Astrocyte of the spinal cord (primary cell): ENCODE measurements around the gene RBM23.
"Not testable (repeated sequence)": the region's sequence is repeated elsewhere in the genome, so short reads cannot be mapped to it uniquely, and the experiment has no call there.

Experiments
- DNase-seq: peaks from one replicate; pipeline ENCODE4 v3.0.0; 2011; ENCODE audit warnings: low read depth, low spot score
- H3K4me3 ChIP-seq: 2 replicates; pipeline ENCODE4 v1.5.1; 2011; ENCODE audit warnings: low read depth, mild to moderate bottlenecking, low read length, moderate library complexity
- CTCF ChIP-seq: IDR thresholded peaks from 2 replicates; pipeline ENCODE4 v1.5.1; 2012; ENCODE audit warnings: low read depth, mild to moderate bottlenecking, low read length, inconsistent platforms
- in situ Hi-C: cut with HindIII; loops from 2 replicates; pipeline ENCODE4 v1.10.0; 2017; ENCODE audit warnings: low sequenced_read_pairs

The RBM23 gene

GRCh38 chr14:22919601-22919921 is 612 bp upstream of the RBM23 start:
- in situ Hi-C loops, result no loop called here
- DNase-seq, result no peak
- H3K4me3 ChIP-seq, result peak overlapping the region; percentile 30
- no peak for TF ChIP-seq CTCF

GRCh38 chr14:22915886-22916521 is 2.9 kb downstream of the RBM23 start:
- TF ChIP-seq CTCF, result no peak
- in situ Hi-C loops, result no loop called here
- H3K4me3 ChIP-seq, result no peak overlapping the region

GRCh38 chr14:22914836-22915235 is 4.1 kb downstream of the RBM23 start:
- DNase-seq, H3K4me3 ChIP-seq, in situ Hi-C loops: not testable (repeated sequence)

More at GRCh38 chr14:22915886-22916521, 2.9 kb downstream of the RBM23 start:
- DNase-seq, result no peak

GRCh38 chr14:22910916-22911315 is 8.0 kb downstream of the RBM23 start:
- DNase-seq, result no peak
- in situ Hi-C loops, result no loop called here
- H3K4me3 ChIP-seq, result no peak overlapping the region
- no peak for TF ChIP-seq CTCF

- no peak for DNase-seq
- H3K4me3 ChIP-seq, result no peak overlapping the region
- TF ChIP-seq CTCF, result no peak
- in situ Hi-C loops, result no loop called here
Measured at GRCh38 chr14:22908601-22909000, 10.3 kb downstream of the RBM23 start.

- no peak overlapping the region for H3K4me3 ChIP-seq
- TF ChIP-seq CTCF, result no peak
- in situ Hi-C loops, result no loop called here
- no peak for DNase-seq
Measured at GRCh38 chr14:22907429-22907828, 11.5 kb downstream of the RBM23 start.

GRCh38 chr14:22906073-22906472 is 12.9 kb downstream of the RBM23 start:
- DNase-seq, result no peak
- TF ChIP-seq CTCF, result no peak
- in situ Hi-C loops, result no loop called here
- no peak overlapping the region for H3K4me3 ChIP-seq
